Heart right ventricle (tissue), 16 donors: ENCODE data around the gene NCSTN. TPM values are rescaled to one million over a fixed set of nuclear protein-coding genes. Genes with fewer than 3 reads are reported as not detected.

Source experiments
- ATAC-seq, 8 donors: fragments of 200-7000 bp; cut with Tn5 transposase; one replicate each; pipeline ENCODE4 v1.9.1; 2020; ENCODE audit warnings: mild to moderate bottlenecking in 8 of 8, moderate library complexity in 8 of 8, moderate number of reproducible peaks in 1 of 8
- DNase-seq, 2 donors: peaks; one replicate each; pipeline ENCODE4 v3.0.0-alpha.2; 2020
- H3K27ac ChIP-seq, 10 donors: fragments of 200-600 bp; sonication (generic) in 2 of 10; one replicate each; pipeline versions ENCODE4 v1.5.0 to v1.8.0; 2020 to 2022; ENCODE audit warnings: mild to moderate bottlenecking in 3 of 10
- H3K27me3 ChIP-seq, 7 donors: fragments of 200-600 bp; one replicate each; pipeline ENCODE4 v1.8.0; 2021 to 2022; ENCODE audit warnings: mild to moderate bottlenecking in 2 of 7
- H3K36me3 ChIP-seq, 9 donors: fragments of 200-600 bp; sonication (generic) in 1 of 9; one replicate each; pipeline versions ENCODE4 v1.5.0 to v1.8.0; 2020 to 2022; ENCODE audit warnings: mild to moderate bottlenecking in 2 of 9
- H3K4me1 ChIP-seq, 9 donors: fragments of 200-600 bp; sonication (generic) in 1 of 9; one replicate each; pipeline versions ENCODE4 v1.5.0 to v1.8.0; 2020 to 2022; ENCODE audit warnings: mild to moderate bottlenecking in 4 of 9
- H3K4me3 ChIP-seq, 10 donors: fragments of 200-600 bp; sonication (generic) in 2 of 10; one replicate each; pipeline versions ENCODE4 v1.5.0 to v1.8.0; 2020 to 2022; ENCODE audit warnings: mild to moderate bottlenecking in 7 of 10, moderate library complexity in 2 of 10
- H3K9me3 ChIP-seq, 11 donors: fragments of 200-600 bp in 10 of 11; sonication (generic) in 2 of 11; one replicate each; pipeline versions ENCODE4 v1.5.0 to v1.8.0; 2013 to 2022; ENCODE audit warnings: mild to moderate bottlenecking in 2 of 11, control low read depth in 1 of 11, moderate library complexity in 1 of 11
- WGBS, 2 donors: extraction: QIAGEN DNeasy Blood & Tissue Kit; methylation state at CpG; one replicate each; pipeline ENCODE4 v1.1.7; 2013; ENCODE audit warnings: inconsistent platforms in 1 of 2; 5-methylcytosine and 5-hydroxymethylcytosine counted together
- intact Hi-C, 10 donors: fragments of 100-400 bp; cut with DNase I; formaldehyde crosslinking; loops; one replicate each; pipeline versions ENCODE4 v1.11.1 to v1.14.2; 2022
- polyA plus RNA-seq, 2 donors: library from polyadenylated mRNA; stranded (reverse); fragments of 200-250 nt; gene quantifications; one replicate each; pipeline ENCODE4 v1.2.3, GENCODE V29; 2013
- total RNA-seq, 10 donors: library from RNA; stranded (reverse); fragmentation: NEBNext Ultra II Directional in 3 of 10; extraction: Animal tissue kit (Norgen Biotek cat#: 25700) in 3 of 10; gene quantifications; one replicate each; pipeline versions ENCODE4 v1.2.1 to v1.2.4, GENCODE V29; 2021 to 2023
- TF ChIP-seq, protein P1 (sequence below), 9 donors: fragments of 200-600 bp; sonication (generic) in 2 of 9; IDR thresholded peaks; one replicate each; pipeline versions ENCODE4 v1.5.0 to v1.8.0; 2021 to 2022; ENCODE audit warnings: antibody characterized with exemption in 9 of 9, mild to moderate bottlenecking in 5 of 9, moderate library complexity in 1 of 9
- donor health status: Arrhythmogenic right ventricular cardiomyopathy.
- donor health status: ischemic (EF 13 %, LVEDD 7.1; RV severe dilation, severe dysfunction).
- donor health status: healthy with polysubstance abuse.
- donor health status: DM: no; HTN: yes; CAD: no.
- donor health status: DM: no; HTN: no; CAD: no.
- donor health status: ischemic (EF 25% LVEDD 6.9; RV normal size, moderate dysfunction).
- donor health status: ischemic (EF 25% LVEDD 5.7; RV mildly dilated, moderate dysfunction).
- donor health status: healthy.
- donor health status: DM: yes; HTN: yes; CAD: no.
- donor health status: Ischemic cardiomyopathy.
- donor health status: ischemic (EF 35%, LVEDD 5.7; RV mildly dilated, moderate dysfunction).
- donor health status: nonischemic (EF 11% LVEDD 7.7; RV severe dilation, severe dysfunction).
- donor health status: DM: yes; HTN: yes; CAD: no.
- donor health status: PGD.
- donor health status: ischemic (EF 29% LVEDD 5.4; RV normal size, mild dysfunction).
- donor health status: nonischemic (EF 23%, LVEDD 6.1; RV moderate dilation, normal function).

The NCSTN gene
- total and polyA plus RNA-seq, 12 donors: 40.2 to 87.9 (median 70.2) TPM

GRCh38 chr1:160328184-160328583 is 15.0 kb upstream of the NCSTN start:
- WGBS, 2 donors: 67 to 69% methylated on average over 8 of the region's 8 CpGs
- intact Hi-C loops: loop anchor here in 1 of 10 donors (5.0 kb wide), 1 partner anchor 36 kb away; no protein-coding TSS in a partner anchor
- peaks cover 0 to 100% (median 79%) of the 10 kb centered on the region in 9 donors for H3K36me3 ChIP-seq

GRCh38 chr1:160330119-160330518 is 13.1 kb upstream of the NCSTN start:
- H3K4me1 ChIP-seq: peaks cover 0 to 10% (median 0%) of the 10 kb centered on the region in 9 donors
- no peaks in the 10 kb centered on the region for H3K9me3 ChIP-seq
- intact Hi-C loops: loop anchor here in 2 of 10 donors (5.0 kb wide), 1 partner anchor 33 kb away; no protein-coding TSS in a partner anchor
- H3K4me3 ChIP-seq: no peak overlapping the region
- ATAC-seq (no peak), DNase-seq (no peak)
- H3K27me3 ChIP-seq: no peaks in the 10 kb centered on the region
- H3K27ac ChIP-seq: no peak overlapping the region
- TF ChIP-seq, protein P1, sequence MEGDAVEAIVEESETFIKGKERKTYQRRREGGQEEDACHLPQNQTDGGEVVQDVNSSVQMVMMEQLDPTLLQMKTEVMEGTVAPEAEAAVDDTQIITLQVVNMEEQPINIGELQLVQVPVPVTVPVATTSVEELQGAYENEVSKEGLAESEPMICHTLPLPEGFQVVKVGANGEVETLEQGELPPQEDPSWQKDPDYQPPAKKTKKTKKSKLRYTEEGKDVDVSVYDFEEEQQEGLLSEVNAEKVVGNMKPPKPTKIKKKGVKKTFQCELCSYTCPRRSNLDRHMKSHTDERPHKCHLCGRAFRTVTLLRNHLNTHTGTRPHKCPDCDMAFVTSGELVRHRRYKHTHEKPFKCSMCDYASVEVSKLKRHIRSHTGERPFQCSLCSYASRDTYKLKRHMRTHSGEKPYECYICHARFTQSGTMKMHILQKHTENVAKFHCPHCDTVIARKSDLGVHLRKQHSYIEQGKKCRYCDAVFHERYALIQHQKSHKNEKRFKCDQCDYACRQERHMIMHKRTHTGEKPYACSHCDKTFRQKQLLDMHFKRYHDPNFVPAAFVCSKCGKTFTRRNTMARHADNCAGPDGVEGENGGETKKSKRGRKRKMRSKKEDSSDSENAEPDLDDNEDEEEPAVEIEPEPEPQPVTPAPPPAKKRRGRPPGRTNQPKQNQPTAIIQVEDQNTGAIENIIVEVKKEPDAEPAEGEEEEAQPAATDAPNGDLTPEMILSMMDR (IDR thresholded peaks at IDR 0.05): no peak
- peaks cover 0 to 100% (median 77%) of the 10 kb centered on the region in 9 donors for H3K36me3 ChIP-seq

More at GRCh38 chr1:160328184-160328583, 15.0 kb upstream of the NCSTN start:
- no peak for DNase-seq
- Histone ChIP-seq H3K9me3 (no peaks in the 10 kb centered on the region), H3K27me3 (no peaks in the 10 kb centered on the region), H3K4me1 (peaks cover 0 to 10% (median 0%) of the 10 kb centered on the region in 9 donors), H3K27ac (no peak overlapping the region), H3K4me3 (no peak overlapping the region)
- ATAC-seq: no peak
- TF ChIP-seq, protein P1 (IDR thresholded peaks at IDR 0.05): no peak

DNA sequence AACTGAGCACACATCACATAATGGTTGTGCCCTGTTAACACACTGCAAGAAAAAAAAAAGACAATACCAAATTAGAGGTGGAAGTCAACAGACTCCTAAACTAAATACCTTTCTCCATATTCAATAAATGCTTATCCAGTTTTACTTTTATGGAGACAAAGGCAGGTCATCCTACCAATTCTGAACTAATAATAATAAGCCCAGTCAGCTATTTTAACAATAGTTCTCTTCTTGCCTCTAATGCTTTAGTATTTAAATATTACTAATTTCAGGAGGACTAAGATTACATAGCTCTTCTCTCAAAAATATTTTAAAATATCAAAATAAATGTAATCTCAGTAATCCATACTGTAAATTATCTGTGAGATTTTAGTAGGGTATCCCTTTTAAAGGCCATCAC is 10.7 kb upstream of the NCSTN start:
- peaks cover 0 to 100% (median 61%) of the 10 kb centered on the region in 9 donors for H3K36me3 ChIP-seq
- intact Hi-C loops: loop anchor here in 2 of 10 donors (5.0 kb wide), 1 partner anchor 35 kb away; no protein-coding TSS in a partner anchor
- H3K4me3 ChIP-seq: no peak overlapping the region
- TF ChIP-seq, protein P1 (IDR thresholded peaks at IDR 0.05): no peak
- H3K27ac ChIP-seq: no peak overlapping the region
- no peaks in the 10 kb centered on the region for H3K27me3 ChIP-seq
- no peak for ATAC-seq
- H3K9me3 ChIP-seq: no peaks in the 10 kb centered on the region
- peaks cover 0 to 2% (median 0%) of the 10 kb centered on the region in 9 donors for H3K4me1 ChIP-seq
- DNase-seq: no peak

DNA sequence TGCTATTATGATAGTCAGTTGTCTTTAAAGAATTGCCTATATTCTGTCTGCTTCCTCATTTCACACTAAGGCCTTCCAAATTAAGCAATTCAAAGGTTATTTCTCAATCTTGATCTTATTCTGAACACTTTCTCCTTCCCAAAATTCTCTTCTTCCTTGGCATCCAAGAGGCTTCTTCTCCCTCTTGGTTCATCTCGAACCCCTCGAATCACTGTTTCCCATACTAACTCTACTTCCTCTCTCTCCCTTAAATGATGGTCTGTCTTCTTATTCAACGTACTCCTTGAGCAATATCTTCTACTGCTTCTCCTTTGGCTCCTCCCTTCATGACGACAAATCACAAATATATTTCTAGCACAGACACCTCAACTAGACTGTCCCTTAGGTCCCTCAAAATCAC is 4.6 kb upstream of the NCSTN start:
- intact Hi-C loops: no loop called here
- peak overlapping the region in 1 of 10 donors; percentile 38 for H3K27ac ChIP-seq
- no peak for ATAC-seq

More for the DNA sequence above, 4.6 kb upstream of the NCSTN start:
- Histone ChIP-seq H3K4me1 (peaks cover 0 to 51% (median 27%) of the 10 kb centered on the region in 9 donors), H3K27me3 (no peaks in the 10 kb centered on the region), H3K9me3 (no peaks in the 10 kb centered on the region), H3K36me3 (peaks cover 0 to 67% (median 30%) of the 10 kb centered on the region in 9 donors), H3K4me3 (no peak overlapping the region)
- 77 to 83% methylated on average over 4 of the region's 4 CpGs for WGBS, 2 donors
- TF ChIP-seq, protein P1 (IDR thresholded peaks at IDR 0.05): no peak
- no peak for DNase-seq
